Measurements from ENCODE around the gene CEP63.

CEP63 gene

DNA sequence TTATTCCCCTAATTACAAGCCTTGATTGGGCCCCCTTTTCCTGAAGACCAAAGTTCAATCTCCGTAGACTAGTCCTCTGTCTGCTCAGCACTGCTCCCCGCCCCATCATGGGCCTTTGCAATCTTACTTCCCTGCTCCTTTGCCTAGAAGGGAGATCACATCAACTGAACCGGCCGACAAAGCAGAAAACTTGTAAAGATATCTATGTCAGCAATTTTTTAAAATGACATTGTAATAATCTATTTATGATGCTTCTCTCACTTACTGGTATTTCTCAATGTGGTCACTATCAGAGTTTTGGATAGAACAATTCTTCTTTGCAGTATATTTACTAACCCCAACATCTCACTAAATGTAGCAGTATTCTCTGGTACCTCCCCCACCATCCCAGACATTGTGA, 17.3 kb upstream of the CEP63 start:
- no peak for DNase-seq (ENCODE audit: low read depth)

- DNase-seq (ENCODE audit: low read depth) = peak; percentile 94
Observed at GRCh38 chr3:134471521-134472193, 14.2 kb upstream of the CEP63 start.

DNA sequence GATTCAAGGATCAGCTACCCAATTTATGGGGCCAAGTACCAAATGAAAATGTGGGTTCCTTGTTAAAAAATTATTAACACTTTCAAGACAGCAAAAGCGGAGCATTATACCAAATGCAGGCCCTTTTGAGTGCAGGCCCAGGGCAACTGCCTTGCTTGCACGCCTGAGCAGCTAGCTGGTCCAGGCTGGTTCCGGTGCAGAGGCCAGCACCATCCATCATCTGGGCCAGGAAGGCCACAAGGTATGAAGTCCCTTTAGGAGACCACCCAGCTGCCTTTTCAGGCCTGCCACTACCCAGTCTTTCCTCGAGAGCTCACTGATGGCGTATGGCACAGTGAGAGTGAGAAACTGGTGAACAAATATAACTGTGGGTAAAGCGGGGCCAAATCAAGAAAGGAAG, 13.0 kb upstream of the CEP63 start:
- no peak for DNase-seq (ENCODE audit: low read depth)

DNA sequence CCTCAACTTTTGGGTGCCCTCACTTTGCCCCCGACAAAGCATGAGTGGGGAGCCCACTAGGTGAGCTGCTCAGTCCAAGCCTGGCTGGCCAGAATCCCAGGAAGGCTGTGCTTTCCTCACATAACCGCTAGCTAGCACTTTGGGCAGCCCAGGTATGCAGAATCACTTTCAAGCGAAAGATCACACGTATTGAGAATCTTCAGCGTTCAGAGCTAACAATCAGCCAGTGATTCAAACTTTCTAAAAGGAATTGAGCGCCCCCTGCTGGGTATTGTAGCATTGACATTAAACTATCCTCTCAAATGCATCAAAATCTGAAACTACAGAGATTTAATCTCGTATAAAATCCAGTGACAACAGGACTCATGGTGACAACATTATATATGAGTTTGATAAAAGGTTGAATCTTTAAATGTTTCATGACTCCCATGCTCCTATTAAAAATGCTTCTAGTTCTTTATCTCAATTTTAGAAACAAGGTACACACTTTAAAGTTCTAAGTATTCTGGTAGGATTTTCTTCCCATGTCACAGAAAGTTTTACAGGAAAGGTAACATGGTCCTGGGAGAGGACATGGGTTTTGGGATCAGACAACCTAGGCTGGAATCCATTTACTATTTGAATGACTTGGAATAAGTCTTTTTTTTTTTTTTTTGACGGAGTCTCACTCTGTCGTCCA, 11.8 kb upstream of the CEP63 start:
- peak; percentile 90 for DNase-seq (ENCODE audit: low read depth)

DNA sequence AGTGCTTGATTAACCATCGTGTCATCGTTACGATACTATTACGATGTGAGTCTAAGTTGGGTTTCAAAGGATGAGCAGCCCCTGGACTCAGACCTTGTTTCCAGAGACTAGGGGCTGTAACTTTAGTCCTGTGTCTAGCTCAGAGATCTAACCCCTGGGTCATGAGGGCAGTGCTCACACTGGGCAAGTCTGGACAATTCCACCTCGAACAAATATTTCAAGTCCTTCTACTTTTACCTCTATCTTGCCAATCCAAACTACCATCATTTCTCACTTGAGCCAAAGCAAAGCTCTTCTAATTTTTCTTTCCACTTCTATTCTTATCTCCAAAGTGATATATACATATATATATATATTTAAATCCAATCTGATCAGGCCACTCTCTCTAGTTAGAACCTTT, 10.9 kb upstream of the CEP63 start:
- no peak for DNase-seq (ENCODE audit: low read depth)

- peak; percentile 58 for DNase-seq (ENCODE audit: low read depth)
Observed at GRCh38 chr3:134476306-134476705, 9.6 kb upstream of the CEP63 start.

- DNase-seq (ENCODE audit: low read depth) = peak; percentile 78
Observed at GRCh38 chr3:134477002-134477401, 8.9 kb upstream of the CEP63 start.

DNA sequence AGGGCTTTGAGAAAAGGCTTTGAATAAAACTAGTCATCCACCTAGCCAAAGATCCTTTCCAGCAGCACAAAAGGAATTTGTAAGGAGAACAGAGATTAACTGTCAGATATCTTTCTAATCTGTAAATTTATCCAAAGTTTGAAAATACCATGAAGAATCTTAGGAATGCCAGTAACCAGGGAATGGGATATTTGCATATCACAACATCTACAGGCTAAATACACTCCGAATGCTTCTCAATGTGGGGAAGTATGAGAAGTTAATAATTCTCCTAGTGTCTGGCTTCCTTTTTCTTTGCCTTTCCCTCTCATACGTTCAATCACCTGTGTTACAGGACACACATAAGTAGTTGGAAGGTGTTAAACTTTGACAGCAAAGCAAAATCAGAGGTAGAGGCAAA, 7.9 kb upstream of the CEP63 start:
- DNase-seq (ENCODE audit: low read depth) = peak; percentile 58

DNA sequence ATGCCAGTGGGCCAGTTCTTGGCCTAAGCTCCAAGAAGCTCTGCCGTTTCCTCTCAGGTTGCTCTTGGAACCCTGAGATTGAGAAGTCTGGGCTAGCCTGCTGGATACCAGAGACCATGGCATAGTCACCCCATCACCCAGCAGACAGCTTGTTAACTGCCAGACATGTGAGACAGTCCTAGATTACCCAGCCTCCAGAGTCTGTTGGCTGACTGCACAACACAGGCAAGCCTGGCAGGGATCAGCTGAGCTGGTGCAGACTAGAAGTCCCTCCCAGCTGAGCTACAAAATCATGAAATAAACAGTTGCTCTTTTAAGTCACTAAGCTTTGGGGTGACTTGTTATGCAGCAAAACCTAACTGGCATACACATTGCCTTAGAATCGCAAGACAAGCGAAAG, 5.3 kb upstream of the CEP63 start:
- DNase-seq (ENCODE audit: low read depth) = no peak

DNA sequence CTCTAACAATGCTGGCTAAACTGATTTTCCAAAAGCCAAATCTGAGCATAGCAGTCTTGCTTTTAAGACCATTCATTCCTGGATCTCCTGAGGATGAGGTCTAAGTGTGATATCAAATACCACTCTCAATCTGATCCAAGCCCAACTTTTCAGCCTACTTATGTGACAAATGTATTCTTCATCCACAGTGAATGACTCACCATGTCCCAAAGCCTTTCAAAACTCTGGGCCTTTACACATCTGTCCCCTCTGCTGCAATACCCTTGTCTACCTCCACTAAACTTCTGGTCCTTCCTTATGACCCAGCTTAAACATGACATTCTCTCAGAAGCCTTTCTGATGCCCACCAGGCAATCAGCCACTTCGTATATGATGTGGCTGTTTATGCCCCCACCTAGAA, 4.7 kb upstream of the CEP63 start:
- peak; percentile 68 for DNase-seq (ENCODE audit: low read depth)

DNA sequence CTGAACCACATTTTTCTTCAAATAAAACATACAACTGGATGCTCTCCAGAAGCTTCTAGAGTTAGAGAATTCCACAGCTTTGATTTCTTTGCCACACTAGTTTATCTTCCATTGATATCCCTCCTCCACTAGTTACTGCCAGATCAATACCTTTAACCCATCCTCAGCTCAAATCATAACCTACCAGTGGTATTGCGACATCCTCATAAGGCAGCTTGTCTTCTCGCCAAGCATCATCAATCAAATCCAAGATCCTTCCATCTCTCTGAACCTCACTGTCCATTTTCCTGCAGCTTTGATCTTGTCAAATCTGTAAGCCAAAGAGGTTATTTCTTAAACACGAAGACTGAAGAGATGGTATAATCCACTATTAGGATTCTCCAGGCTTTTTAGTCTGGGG, 3.2 kb upstream of the CEP63 start:
- DNase-seq (ENCODE audit: low read depth) = peak; percentile 33

DNA sequence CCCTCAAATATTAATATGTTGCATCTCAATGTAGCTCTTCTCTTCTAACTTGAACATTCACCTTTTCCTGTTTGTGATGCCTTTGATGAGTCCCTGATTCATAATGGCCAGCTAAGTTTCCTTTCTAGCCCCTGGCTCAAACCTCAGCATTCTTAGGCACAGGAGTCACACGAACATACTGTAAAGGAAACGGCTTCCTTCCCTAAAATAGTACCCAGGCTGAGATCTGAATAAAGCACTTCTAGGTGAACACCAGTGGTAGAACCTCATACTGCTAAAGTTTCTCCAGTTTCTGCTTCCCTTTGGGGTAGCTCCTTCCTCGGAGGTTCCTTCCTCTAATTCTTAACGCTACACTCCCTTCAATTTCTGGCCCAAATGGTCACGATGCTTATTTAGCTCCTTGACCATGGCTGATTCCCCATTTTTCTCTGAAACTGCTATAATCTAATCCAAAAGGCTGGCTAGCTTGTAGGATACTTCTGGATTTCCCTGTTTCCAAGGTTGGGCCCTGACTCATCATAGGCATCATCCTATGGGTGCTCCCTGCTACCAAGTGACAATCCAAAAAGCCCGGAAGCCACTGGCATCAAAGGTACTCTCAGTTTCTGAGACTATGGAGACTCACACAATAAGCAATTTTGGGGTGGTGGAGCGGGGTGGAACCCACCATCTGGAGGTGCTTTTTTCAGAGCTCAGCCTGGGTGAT, 2.5 kb upstream of the CEP63 start:
- peak; percentile 97 for DNase-seq (ENCODE audit: low read depth)

DNA sequence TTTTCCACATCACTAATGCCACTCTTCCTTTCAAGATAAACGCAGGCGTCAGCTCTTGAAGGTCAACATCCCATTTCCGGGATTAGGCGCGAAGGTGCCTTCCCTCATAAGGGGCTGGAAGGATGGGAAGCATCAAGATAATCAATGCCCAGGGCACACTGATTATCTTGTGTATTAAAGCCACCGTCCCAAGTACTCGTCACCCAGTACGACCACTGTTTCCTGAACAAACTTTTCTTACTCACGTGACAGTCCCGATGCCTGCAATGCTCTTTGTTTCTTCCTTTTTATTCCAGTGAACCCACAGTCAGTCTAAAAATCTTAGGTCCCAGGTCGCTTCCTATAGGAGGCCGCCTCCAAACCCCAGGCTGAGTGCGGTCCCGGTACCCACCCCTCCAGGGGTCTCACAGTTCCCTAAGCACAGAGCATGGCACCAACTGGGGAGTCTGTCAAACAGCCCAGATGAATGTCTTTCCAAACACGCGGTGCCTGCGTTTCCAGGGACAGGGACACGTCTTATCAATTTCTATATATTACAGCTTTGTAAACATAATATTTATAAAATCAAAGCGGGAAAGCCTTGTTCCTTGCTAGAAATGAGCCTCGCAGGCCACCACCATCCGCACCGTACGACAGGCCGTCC, 661 bp upstream of the CEP63 start:
- peak; percentile 57 for DNase-seq (ENCODE audit: low read depth)

DNA sequence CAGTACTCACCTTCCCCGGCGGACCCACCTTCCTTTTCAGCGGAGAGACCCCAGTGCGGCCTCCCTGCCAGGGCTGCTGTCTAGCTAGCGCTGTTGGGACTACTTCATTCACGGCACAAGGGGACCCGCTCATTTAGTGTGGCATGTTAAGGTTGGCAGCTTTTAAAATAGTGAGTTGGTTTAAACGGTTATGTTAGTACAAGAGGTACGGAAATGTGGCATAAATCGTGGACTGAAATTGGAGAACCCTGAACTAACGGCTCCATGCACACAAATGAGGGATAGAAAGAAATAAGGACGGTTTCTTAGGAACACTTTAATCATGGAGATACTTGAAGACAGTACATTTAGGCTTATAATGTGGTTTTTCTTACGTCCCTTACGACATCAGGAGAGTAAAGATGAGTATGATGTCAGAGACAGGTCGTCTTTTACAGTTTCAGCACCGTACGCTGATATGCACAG, 752 bp downstream of the CEP63 start:
- peak; percentile 52 for DNase-seq (ENCODE audit: low read depth)

DNA sequence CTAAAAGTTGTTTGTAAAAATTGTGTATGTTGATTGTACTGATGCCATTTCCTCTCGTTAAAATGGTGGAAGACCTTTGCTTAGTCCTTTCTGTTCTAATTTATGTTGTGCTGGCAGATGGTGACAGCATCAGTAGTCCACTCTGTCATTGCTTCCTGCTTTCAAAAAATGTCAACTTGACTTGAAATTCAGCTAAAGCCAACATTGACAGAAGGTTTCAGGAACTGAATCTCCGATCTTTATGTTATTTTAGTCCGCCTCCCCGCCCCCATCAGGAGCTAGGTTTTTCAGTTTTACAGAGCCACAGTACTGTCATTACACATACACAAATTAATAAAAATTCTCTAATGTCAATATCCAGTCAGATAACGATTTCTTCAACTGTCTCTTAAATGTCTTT, 1.5 kb downstream of the CEP63 start:
- DNase-seq (ENCODE audit: low read depth) = peak; percentile 39

GRCh38 chr3:134494495-134494894, 8.6 kb downstream of the CEP63 start:
- DNase-seq (ENCODE audit: low read depth) = peak; percentile 14

GRCh38 chr3:134495980-134496379, 10.1 kb downstream of the CEP63 start:
- no peak for DNase-seq (ENCODE audit: low read depth)

- peak; percentile 40 for DNase-seq (ENCODE audit: low read depth)
Observed at GRCh38 chr3:134496471-134497071, 10.7 kb downstream of the CEP63 start.

DNA sequence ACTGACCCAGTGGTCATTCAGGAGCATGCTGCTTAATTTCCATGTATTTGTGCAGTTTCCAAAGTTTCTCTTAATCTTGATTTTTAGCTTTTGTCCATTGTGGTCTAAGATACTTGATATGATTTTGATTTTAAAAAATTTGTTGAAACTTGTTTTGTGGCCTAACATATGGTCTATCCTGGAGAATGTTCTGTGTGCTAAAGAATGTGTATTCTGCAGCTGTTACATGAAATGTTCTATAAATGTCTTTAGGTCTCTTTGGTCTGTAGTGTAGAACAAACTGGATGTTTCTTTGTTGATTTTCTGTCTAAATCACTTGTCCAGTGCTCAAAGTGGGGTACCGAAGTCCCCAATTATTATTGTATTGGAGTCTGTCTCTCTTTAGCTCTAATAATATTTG, 17.4 kb downstream of the CEP63 start:
- DNase-seq (ENCODE audit: low read depth) = no peak

DNA sequence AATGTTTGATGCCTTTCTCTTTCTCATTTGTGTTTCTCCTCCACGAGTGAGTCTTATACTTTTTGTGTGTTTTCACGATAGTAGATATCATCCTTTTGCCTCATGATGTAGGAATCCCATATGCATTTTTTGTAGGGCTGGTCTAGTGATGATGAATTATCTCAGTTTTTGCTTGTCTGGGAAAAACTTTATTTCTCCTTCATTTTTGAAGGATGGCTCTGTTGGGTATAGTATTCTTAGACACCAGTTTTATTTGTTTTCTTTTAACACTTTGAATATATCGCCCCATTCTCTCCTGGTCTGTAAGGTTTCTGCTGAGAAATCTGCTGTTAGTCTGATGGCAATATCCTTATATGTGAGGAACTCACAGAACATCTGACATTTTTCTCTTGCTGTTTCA, 18.3 kb downstream of the CEP63 start:
- DNase-seq (ENCODE audit: low read depth) = no peak

DNA sequence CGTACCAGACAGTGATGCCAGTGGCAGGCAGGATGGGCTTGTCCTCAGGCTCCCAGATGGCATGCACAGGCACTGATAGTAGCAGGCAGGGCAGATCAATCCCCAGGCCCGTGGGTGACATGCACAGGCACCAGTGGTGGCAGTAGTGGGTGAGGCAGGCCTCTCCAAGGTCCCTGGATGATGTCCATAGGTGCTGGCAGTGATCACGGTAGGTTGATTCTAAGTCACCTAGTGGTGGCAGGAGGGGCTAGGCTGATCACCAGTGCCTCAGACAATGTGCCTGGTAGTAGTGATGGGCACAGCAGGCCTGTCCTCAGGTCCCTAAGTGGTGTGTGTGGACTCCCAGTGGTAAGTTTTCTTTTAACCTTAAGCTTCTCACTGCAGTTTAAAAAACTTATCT, 19.6 kb downstream of the CEP63 start:
- DNase-seq (ENCODE audit: low read depth) = no peak

DNA sequence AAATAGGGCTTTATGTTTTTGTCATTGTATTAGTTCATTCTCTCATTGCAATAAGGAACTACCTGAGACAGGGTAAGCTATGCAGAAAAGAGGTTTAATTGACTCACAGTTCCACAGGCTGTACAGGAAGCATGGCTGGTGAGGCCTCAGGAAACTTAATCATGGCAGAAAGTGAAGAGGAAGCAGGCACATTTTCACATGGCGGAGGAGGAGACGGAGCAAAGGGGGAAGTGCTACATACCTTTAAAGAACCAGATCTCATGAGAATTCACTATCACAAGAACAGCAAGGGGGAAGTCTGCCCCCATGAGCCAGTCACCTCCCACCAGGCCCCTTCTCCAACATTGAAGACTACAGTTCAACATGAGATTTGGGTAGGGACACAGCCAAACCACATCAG, 25.6 kb downstream of the CEP63 start:
- DNase-seq (ENCODE audit: low read depth) = no peak

Data from ELR (cell line).